CD14-positive monocyte (primary cell): ENCODE measurements around the gene TTLL11. TPM values are rescaled to one million over a fixed set of nuclear protein-coding genes. Genes with fewer than 3 reads are reported as not detected.

Source experiments
- DNase-seq, 3 donors: peaks; one replicate each; pipeline ENCODE4 v3.0.0-alpha.2; 2011 to 2022
- H2AFZ ChIP-seq: 2 replicates; pipeline ENCODE4 v1.6.0; 2012; ENCODE audit warnings: mild to moderate bottlenecking, low read depth, low read length, inconsistent platforms; ENCODE audit not compliant: insufficient read depth, poor library complexity, severe bottlenecking
- H3K27ac ChIP-seq, 2 donors: 1 replicate in 1 of 2; 2 replicates in 1 of 2; pipeline ENCODE4 v1.5.1; 2012 to 2013; ENCODE audit warnings: low read length in 2 of 2, control low read depth in 1 of 2, inconsistent platforms in 1 of 2, low read depth in 1 of 2, mild to moderate bottlenecking in 1 of 2
- H3K27me3 ChIP-seq, 2 donors: one replicate each; pipeline versions ENCODE4 v1.6.0 to v1.6.1; 2011 to 2013; ENCODE audit warnings: low read length in 2 of 2; ENCODE audit not compliant: control insufficient read depth in 2 of 2, insufficient read depth in 2 of 2
- H3K36me3 ChIP-seq, 2 donors: replicated peaks in 1 of 2; 1 replicate in 1 of 2; 2 replicates in 1 of 2; pipeline versions ENCODE4 v1.5.1 to v1.6.1; 2012 to 2013; ENCODE audit warnings: low read length in 2 of 2, control low read depth in 1 of 2, inconsistent platforms in 1 of 2, mild to moderate bottlenecking in 1 of 2; ENCODE audit not compliant: insufficient read depth in 2 of 2, control insufficient read depth in 1 of 2
- H3K4me1 ChIP-seq, 2 donors: 1 replicate in 1 of 2; 2 replicates in 1 of 2; pipeline versions ENCODE4 v1.5.1 to v1.6.1; 2012 to 2013; ENCODE audit warnings: low read length in 2 of 2, control low read depth in 1 of 2, inconsistent platforms in 1 of 2, mild to moderate bottlenecking in 1 of 2, moderate library complexity in 1 of 2; ENCODE audit not compliant: insufficient read depth in 2 of 2, control insufficient read depth in 1 of 2
- H3K4me2 ChIP-seq: replicated peaks from 2 replicates; pipeline ENCODE3; 2012; ENCODE audit warnings: low read length, moderate library complexity, mild to moderate bottlenecking; ENCODE audit not compliant: poor library complexity, severe bottlenecking; ENCODE audit errors: extremely low read depth
- H3K4me3 ChIP-seq, 3 experiments: fragments of 200-600 bp in 1 of 3; sonication (generic) in 1 of 3; replicated peaks in 1 of 3; 1 replicate in 2 of 3; 2 replicates in 1 of 3; pipeline ENCODE4 v1.5.1; 2011 to 2013; ENCODE audit warnings: low read length in 3 of 3, mild to moderate bottlenecking in 3 of 3, control low read depth in 2 of 3, low read depth in 2 of 3, inconsistent platforms in 1 of 3, moderate library complexity in 1 of 3
- H3K79me2 ChIP-seq: 2 replicates; pipeline ENCODE4 v1.6.0; 2012; ENCODE audit warnings: mild to moderate bottlenecking, control low read depth, inconsistent platforms, low read length, moderate library complexity; ENCODE audit not compliant: insufficient read depth
- H3K9ac ChIP-seq: 2 replicates; pipeline ENCODE4 v1.6.0; 2017; ENCODE audit warnings: low read length, mild to moderate bottlenecking; ENCODE audit not compliant: insufficient read depth, poor library complexity, severe bottlenecking
- H3K9me3 ChIP-seq, 2 donors: replicated peaks in 1 of 2; 1 replicate in 1 of 2; 2 replicates in 1 of 2; pipeline versions ENCODE4 v1.5.1 to v1.6.1; 2012 to 2013; ENCODE audit warnings: low read length in 2 of 2, control low read depth in 1 of 2; ENCODE audit not compliant: control insufficient read depth in 1 of 2, insufficient read depth in 1 of 2
- H4K20me1 ChIP-seq: 2 replicates; pipeline ENCODE4 v1.6.0; 2012; ENCODE audit warnings: mild to moderate bottlenecking, low read length, control low read depth, moderate library complexity; ENCODE audit not compliant: insufficient read depth
- H3K27ac Mint-ChIP-seq, 7 donors: one replicate each; pipeline ENCODE4 v1.8.0; 2020; ENCODE audit warnings: mild to moderate bottlenecking in 7 of 7, mixed read lengths in 7 of 7, moderate library complexity in 6 of 7, inconsistent platforms in 2 of 7
- H3K27me3 Mint-ChIP-seq, 3 donors: one replicate each; pipeline ENCODE4 v1.8.0; 2021 to 2022; ENCODE audit warnings: low read depth in 3 of 3, mild to moderate bottlenecking in 3 of 3, mixed read lengths in 3 of 3, moderate library complexity in 3 of 3, inconsistent platforms in 1 of 3
- H3K36me3 Mint-ChIP-seq, 2 donors: one replicate each; pipeline ENCODE4 v1.8.0; 2020; ENCODE audit warnings: mixed read lengths in 2 of 2, inconsistent platforms in 1 of 2, mild to moderate bottlenecking in 1 of 2
- H3K4me1 Mint-ChIP-seq: one replicate; pipeline ENCODE4 v1.8.0; 2020; ENCODE audit warnings: mild to moderate bottlenecking, mixed read lengths
- H3K4me3 Mint-ChIP-seq, 2 donors: one replicate each; pipeline ENCODE4 v1.8.0; 2020; ENCODE audit warnings: mild to moderate bottlenecking in 2 of 2, mixed read lengths in 2 of 2, moderate library complexity in 1 of 2
- H3K9me3 Mint-ChIP-seq, 7 donors: one replicate each; pipeline ENCODE4 v1.8.0; 2020 to 2022; ENCODE audit warnings: mixed read lengths in 7 of 7, mild to moderate bottlenecking in 6 of 7, moderate library complexity in 6 of 7, inconsistent platforms in 2 of 7
- WGBS: methylation state at CpG from one replicate; pipeline ENCODE4 v1.1.5; 2013; ENCODE audit warnings: missing lambda C conversion rate; ENCODE audit not compliant: insufficient coverage; 5-methylcytosine and 5-hydroxymethylcytosine counted together
- intact Hi-C, 2 donors: fragments of 100-400 bp; cut with micrococcal nuclease; formaldehyde crosslinking; loops; one replicate each; pipeline versions ENCODE4 v1.15.0 to v1.15.1; 2023
- polyA plus RNA-seq, 3 donors: library from polyadenylated mRNA; depleted of rRNA in 1 of 3; unstranded in 2 of 3; stranded (reverse) in 1 of 3; fragments of 300-500 nt in 2 of 3; fragments of >200 nt in 1 of 3; fragmentation: Illumina TruSeq in 2 of 3; gene quantifications; 1 replicate in 2 of 3; 2 replicates in 1 of 3; pipeline ENCODE4 v1.2.3, GENCODE V29; 2012 to 2021
- TF ChIP-seq, protein P1 (sequence below): fragments of 200-600 bp; IDR thresholded peaks from one replicate; pipeline ENCODE4 v1.8.0; 2022; ENCODE audit warnings: antibody characterized with exemption, mild to moderate bottlenecking

Gene TTLL11
- polyA plus RNA-seq, 3 donors = 2.9 to 3.5 (median 3.1) TPM

GRCh38 chr9:121809356-121810050, 283.6 kb downstream of the TTLL11 start:
- Histone ChIP-seq H3K9ac (no peak overlapping the region), H3K4me3 (no peak overlapping the region), H3K79me2 (no peaks in the 10 kb centered on the region), H2AFZ (no peak overlapping the region), H4K20me1 (no peaks in the 10 kb centered on the region), H3K4me1 (no peaks in the 10 kb centered on the region), H3K9me3 (no peaks in the 10 kb centered on the region), H3K27me3 (no peaks in the 10 kb centered on the region), H3K4me2 (no peak overlapping the region), H3K27ac (no peak overlapping the region), H3K36me3 (no peaks in the 10 kb centered on the region)
- Mint-ChIP-seq H3K4me1 (no peaks in the 10 kb centered on the region), H3K36me3 (no peaks in the 10 kb centered on the region), H3K27ac (no peak overlapping the region), H3K9me3 (peaks cover 0 to 8% (median 4%) of the 10 kb centered on the region in 7 donors), H3K4me3 (no peak overlapping the region), H3K27me3 (peaks cover 0 to 4% (median 3%) of the 10 kb centered on the region in 3 donors)
- intact Hi-C loops = no loop called here
- no peak for DNase-seq
- 97% methylated on average over 11 of the region's 15 CpGs for WGBS
- TF ChIP-seq, protein P1, sequence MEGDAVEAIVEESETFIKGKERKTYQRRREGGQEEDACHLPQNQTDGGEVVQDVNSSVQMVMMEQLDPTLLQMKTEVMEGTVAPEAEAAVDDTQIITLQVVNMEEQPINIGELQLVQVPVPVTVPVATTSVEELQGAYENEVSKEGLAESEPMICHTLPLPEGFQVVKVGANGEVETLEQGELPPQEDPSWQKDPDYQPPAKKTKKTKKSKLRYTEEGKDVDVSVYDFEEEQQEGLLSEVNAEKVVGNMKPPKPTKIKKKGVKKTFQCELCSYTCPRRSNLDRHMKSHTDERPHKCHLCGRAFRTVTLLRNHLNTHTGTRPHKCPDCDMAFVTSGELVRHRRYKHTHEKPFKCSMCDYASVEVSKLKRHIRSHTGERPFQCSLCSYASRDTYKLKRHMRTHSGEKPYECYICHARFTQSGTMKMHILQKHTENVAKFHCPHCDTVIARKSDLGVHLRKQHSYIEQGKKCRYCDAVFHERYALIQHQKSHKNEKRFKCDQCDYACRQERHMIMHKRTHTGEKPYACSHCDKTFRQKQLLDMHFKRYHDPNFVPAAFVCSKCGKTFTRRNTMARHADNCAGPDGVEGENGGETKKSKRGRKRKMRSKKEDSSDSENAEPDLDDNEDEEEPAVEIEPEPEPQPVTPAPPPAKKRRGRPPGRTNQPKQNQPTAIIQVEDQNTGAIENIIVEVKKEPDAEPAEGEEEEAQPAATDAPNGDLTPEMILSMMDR = no peak

- H3K27ac Mint-ChIP-seq = no peak overlapping the region
- DNase-seq = no peak
- intact Hi-C loops = no loop called here
- Histone ChIP-seq H2AFZ (no peak overlapping the region), H3K27me3 (no peaks in the 10 kb centered on the region), H3K4me1 (no peaks in the 10 kb centered on the region), H3K9ac (no peak overlapping the region), H4K20me1 (no peaks in the 10 kb centered on the region), H3K36me3 (no peaks in the 10 kb centered on the region), H3K4me3 (no peak overlapping the region), H3K9me3 (no peaks in the 10 kb centered on the region), H3K27ac (no peak overlapping the region), H3K4me2 (no peak overlapping the region), H3K79me2 (no peaks in the 10 kb centered on the region)
- H3K36me3 Mint-ChIP-seq = no peaks in the 10 kb centered on the region
- TF ChIP-seq, protein P1 = no peak
- no peak overlapping the region for H3K4me3 Mint-ChIP-seq
- H3K27me3 Mint-ChIP-seq = peaks cover 0 to 3% (median 2%) of the 10 kb centered on the region in 3 donors
- 81% methylated on average over 2 of the region's 4 CpGs for WGBS
- H3K9me3 Mint-ChIP-seq = peaks cover 2 to 11% (median 5%) of the 10 kb centered on the region in 7 donors
- no peaks in the 10 kb centered on the region for H3K4me1 Mint-ChIP-seq
Measured at GRCh38 chr9:121808781-121809180, 284.3 kb downstream of the TTLL11 start.
